ENCODE data around the gene CADM2.

GRCh38 chr3:85068911-85069310 is 110.1 kb downstream of the CADM2 start:
- TF ChIP-seq EGR1 (IDR thresholded peaks at IDR 0.05; ENCODE audit: low read depth) (no peak), REST (IDR thresholded peaks at IDR 0.05; ENCODE audit: low read depth) (no peak), ZBTB33 (IDR thresholded peaks at IDR 0.05; ENCODE audit: extremely low read depth, insufficient replicate concordance, low read length) (no peak), JUND (IDR thresholded peaks at IDR 0.05) (no peak), POLR2AphosphoS5 (IDR thresholded peaks at IDR 0.05; ENCODE audit: low read depth, low read length) (no peak), POLR2A (IDR thresholded peaks at IDR 0.05; ENCODE audit: borderline replicate concordance, extremely low read depth, insufficient read depth, insufficient read length) (no peak)
- TF ChIP-seq, protein P1, sequence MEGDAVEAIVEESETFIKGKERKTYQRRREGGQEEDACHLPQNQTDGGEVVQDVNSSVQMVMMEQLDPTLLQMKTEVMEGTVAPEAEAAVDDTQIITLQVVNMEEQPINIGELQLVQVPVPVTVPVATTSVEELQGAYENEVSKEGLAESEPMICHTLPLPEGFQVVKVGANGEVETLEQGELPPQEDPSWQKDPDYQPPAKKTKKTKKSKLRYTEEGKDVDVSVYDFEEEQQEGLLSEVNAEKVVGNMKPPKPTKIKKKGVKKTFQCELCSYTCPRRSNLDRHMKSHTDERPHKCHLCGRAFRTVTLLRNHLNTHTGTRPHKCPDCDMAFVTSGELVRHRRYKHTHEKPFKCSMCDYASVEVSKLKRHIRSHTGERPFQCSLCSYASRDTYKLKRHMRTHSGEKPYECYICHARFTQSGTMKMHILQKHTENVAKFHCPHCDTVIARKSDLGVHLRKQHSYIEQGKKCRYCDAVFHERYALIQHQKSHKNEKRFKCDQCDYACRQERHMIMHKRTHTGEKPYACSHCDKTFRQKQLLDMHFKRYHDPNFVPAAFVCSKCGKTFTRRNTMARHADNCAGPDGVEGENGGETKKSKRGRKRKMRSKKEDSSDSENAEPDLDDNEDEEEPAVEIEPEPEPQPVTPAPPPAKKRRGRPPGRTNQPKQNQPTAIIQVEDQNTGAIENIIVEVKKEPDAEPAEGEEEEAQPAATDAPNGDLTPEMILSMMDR (IDR thresholded peaks at IDR 0.05 in 2 of 3, conservative IDR thresholded peaks at IDR 0.05 in 1 of 3; ENCODE audit: borderline replicate concordance in 1 of 3, insufficient read depth in 1 of 3, low read depth in 2 of 3, low read length in 2 of 3): no peak
